GM12801 (cell line): ENCODE results near the gene TMEM39B.

Source experiments
- CTCF ChIP-seq: IDR thresholded peaks from one replicate; pipeline ENCODE4 v1.5.1; 2011; ENCODE audit warnings: control low read depth; ENCODE audit not compliant: insufficient read length; ENCODE audit errors: extremely low read depth

TMEM39B gene

GRCh38 chr1:32072622-32073298 is at the start of gene TMEM39B:
Gene TMEM39B, plus strand, starts transcription at chr1:32072939. Its CDS starts 109 bp downstream, at chr1:32073048.
- no peak for TF ChIP-seq CTCF

GRCh38 chr1:32023351-32023750 is 49.4 kb upstream of the TMEM39B start:
- no peak for TF ChIP-seq CTCF

GRCh38 chr1:32025515-32025914 is 47.2 kb upstream of the TMEM39B start:
- TF ChIP-seq CTCF, result no peak

- no peak for TF ChIP-seq CTCF
These were observed 44.0 kb upstream of the TMEM39B start for GRCh38 chr1:32028746-32029145.

- TF ChIP-seq CTCF, result no peak
These were observed 41.0 kb upstream of the TMEM39B start for GRCh38 chr1:32031578-32032274.

GRCh38 chr1:32032275-32032615 is 40.5 kb upstream of the TMEM39B start:
- no peak for TF ChIP-seq CTCF

GRCh38 chr1:32035119-32035518 is 37.6 kb upstream of the TMEM39B start:
- TF ChIP-seq CTCF, result no peak
